ENCODE results near the gene MET. TPM values are rescaled to one million over a fixed set of nuclear protein-coding genes. Genes with fewer than 3 reads are reported as not detected.

MET gene
- polyA plus RNA-seq, 1 donor from 2014 or later = not detected

DNA sequence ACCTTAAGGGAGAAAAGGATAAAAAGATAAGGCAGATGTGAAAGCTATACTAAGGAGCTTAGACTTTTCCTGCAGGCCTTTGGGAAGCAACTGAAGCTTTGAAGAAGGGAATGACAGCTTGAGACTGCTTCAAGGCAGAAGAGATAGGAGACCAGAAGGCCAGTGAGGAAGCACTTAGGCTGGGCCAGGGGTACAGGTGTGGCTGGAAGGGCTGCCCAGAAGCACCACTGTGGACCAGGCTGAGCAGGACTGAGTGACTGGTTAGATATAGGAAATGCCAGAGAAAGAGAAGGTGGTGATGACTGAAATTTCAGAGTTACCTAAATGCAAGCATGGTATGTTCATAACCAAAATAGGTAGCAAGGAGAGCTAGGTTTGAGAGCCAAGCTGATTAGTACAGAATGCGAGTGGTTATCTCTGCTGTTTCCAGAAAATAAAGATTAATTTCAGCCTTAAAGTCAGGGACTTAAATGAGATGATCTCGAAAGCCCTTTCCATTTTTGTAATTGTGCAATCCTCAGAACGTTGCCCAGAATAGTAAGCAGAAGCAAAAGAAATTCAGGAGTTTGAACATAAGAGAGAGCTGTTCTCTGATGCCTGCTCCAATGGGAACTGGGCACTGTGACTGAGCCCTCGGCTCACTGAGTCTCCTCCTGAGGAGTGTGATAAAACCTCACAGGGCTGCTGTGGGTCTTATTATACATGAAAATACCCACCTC is 54.9 kb downstream of the MET start:
- Histone ChIP-seq H3K27me3 (ENCODE audit: insufficient read depth, low read depth, low read length) (no peaks in the 10 kb centered on the region), H3K9me3 (ENCODE audit: low read length) (no peaks in the 10 kb centered on the region), H2AFZ (ENCODE audit: low read depth, low read length) (no peak overlapping the region), H3K79me2 (replicated peaks; ENCODE audit: insufficient read depth, low read length) (no peaks in the 10 kb centered on the region), H3K36me3 (ENCODE audit: insufficient read depth, low read length) (no peaks in the 10 kb centered on the region), H3F3A (ENCODE audit: insufficient read depth, low read length, poor library complexity, severe bottlenecking) (no peaks in the 10 kb centered on the region), H3K9me2 (ENCODE audit: insufficient read depth, low read length) (no peaks in the 10 kb centered on the region), H3K9ac (ENCODE audit: low read length) (no peak overlapping the region), H3K4me2 (ENCODE audit: low read length) (no peak overlapping the region), H4K20me1 (ENCODE audit: insufficient read depth) (no peaks in the 10 kb centered on the region), H3K4me3 (ENCODE audit: low read length) (no peak overlapping the region), H3K27ac (ENCODE audit: low read length) (no peak overlapping the region)
- no peak for TF ChIP-seq EP300 (conservative IDR thresholded peaks at IDR 0.05; ENCODE audit: poor library complexity, severe bottlenecking)
- no peak for TF ChIP-seq EZH2 (IDR thresholded peaks at IDR 0.05; ENCODE audit: borderline replicate concordance, insufficient read depth, low read length, poor library complexity, severe bottlenecking)
- TF ChIP-seq, protein P1, sequence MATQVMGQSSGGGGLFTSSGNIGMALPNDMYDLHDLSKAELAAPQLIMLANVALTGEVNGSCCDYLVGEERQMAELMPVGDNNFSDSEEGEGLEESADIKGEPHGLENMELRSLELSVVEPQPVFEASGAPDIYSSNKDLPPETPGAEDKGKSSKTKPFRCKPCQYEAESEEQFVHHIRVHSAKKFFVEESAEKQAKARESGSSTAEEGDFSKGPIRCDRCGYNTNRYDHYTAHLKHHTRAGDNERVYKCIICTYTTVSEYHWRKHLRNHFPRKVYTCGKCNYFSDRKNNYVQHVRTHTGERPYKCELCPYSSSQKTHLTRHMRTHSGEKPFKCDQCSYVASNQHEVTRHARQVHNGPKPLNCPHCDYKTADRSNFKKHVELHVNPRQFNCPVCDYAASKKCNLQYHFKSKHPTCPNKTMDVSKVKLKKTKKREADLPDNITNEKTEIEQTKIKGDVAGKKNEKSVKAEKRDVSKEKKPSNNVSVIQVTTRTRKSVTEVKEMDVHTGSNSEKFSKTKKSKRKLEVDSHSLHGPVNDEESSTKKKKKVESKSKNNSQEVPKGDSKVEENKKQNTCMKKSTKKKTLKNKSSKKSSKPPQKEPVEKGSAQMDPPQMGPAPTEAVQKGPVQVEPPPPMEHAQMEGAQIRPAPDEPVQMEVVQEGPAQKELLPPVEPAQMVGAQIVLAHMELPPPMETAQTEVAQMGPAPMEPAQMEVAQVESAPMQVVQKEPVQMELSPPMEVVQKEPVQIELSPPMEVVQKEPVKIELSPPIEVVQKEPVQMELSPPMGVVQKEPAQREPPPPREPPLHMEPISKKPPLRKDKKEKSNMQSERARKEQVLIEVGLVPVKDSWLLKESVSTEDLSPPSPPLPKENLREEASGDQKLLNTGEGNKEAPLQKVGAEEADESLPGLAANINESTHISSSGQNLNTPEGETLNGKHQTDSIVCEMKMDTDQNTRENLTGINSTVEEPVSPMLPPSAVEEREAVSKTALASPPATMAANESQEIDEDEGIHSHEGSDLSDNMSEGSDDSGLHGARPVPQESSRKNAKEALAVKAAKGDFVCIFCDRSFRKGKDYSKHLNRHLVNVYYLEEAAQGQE (IDR thresholded peaks at IDR 0.05; ENCODE audit: borderline replicate concordance) = no peak

DNA sequence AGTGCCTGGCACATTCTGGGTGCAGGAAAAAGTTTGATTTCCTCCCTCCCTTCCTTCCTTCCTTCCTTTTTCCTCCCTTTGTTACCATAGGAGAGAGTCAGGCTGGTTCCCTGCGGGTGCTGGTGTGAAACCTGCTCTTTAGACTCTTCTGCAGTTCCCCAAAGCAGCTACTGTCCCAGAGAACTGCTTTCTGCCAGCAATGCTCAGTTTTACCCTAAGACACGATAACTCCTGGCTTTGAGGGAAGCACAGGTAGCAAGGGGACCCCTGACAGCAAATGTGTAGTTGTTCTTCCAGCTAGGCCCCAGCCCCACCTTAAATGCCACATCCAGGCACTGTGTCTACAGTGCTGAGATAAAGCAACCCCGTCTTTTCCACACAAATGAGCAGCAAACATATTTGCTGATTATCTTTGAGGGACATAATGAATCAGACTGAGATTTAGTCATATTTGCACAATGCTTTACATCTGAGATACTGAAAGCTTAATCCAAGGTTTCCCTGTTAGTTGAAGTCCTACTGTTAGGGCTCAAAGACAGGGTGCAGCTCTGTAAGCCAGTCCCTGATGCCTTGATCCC is 55.5 kb downstream of the MET start:
- no peaks in the 10 kb centered on the region for H3K79me2 ChIP-seq (replicated peaks; ENCODE audit: insufficient read depth, low read length)
- H3F3A ChIP-seq (ENCODE audit: insufficient read depth, low read length, poor library complexity, severe bottlenecking) = no peaks in the 10 kb centered on the region
- H3K9ac ChIP-seq (ENCODE audit: low read length) = no peak overlapping the region
- no peaks in the 10 kb centered on the region for H3K9me2 ChIP-seq (ENCODE audit: insufficient read depth, low read length)
- no peak overlapping the region for H3K27ac ChIP-seq (ENCODE audit: low read length)
- TF ChIP-seq, protein P1 (IDR thresholded peaks at IDR 0.05; ENCODE audit: borderline replicate concordance) = no peak
- TF ChIP-seq MXI1 (conservative IDR thresholded peaks at IDR 0.05; ENCODE audit: poor library complexity, severe bottlenecking) (no peak), RAD21 (conservative IDR thresholded peaks at IDR 0.05) (no peak), EP300 (conservative IDR thresholded peaks at IDR 0.05; ENCODE audit: poor library complexity, severe bottlenecking) (no peak), POLR2AphosphoS5 (IDR thresholded peaks at IDR 0.05) (no peak), EZH2 (IDR thresholded peaks at IDR 0.05; ENCODE audit: borderline replicate concordance, insufficient read depth, low read length, poor library complexity, severe bottlenecking) (no peak)
- no peaks in the 10 kb centered on the region for H3K36me3 ChIP-seq (ENCODE audit: insufficient read depth, low read length)
- no peaks in the 10 kb centered on the region for H4K20me1 ChIP-seq (ENCODE audit: insufficient read depth)
- H3K4me2 ChIP-seq (ENCODE audit: low read length) = no peak overlapping the region
- H3K9me3 ChIP-seq (ENCODE audit: low read length) = no peaks in the 10 kb centered on the region
- no peak overlapping the region for H2AFZ ChIP-seq (ENCODE audit: low read depth, low read length)
- no peak overlapping the region for H3K4me3 ChIP-seq (ENCODE audit: low read length)
- no peaks in the 10 kb centered on the region for H3K27me3 ChIP-seq (ENCODE audit: insufficient read depth, low read depth, low read length)
